Erythroblast (primary cell): ENCODE data around the gene ZBP1.

Experiments
- DNase-seq, 2 experiments: peaks; one replicate each; lab custom pipeline; 2025; lab: John Stamatoyannopoulos, UW
- GATA1 ChIP-seq: IDR thresholded peaks from 2 replicates; pipeline ENCODE4 v1.6.1; 2011; ENCODE audit warnings: low read depth, mild to moderate bottlenecking, control low read depth, low read length, moderate library complexity
- POLR2A ChIP-seq: IDR thresholded peaks from 2 replicates; pipeline ENCODE4 v1.6.1; 2011; ENCODE audit warnings: mild to moderate bottlenecking, low read length

Gene ZBP1

GRCh38 chr20:57620274-57620990 is at the start of gene ZBP1:
Gene ZBP1, minus strand, starts transcription at chr20:57620426. Its CDS starts 131 bp downstream, at chr20:57620295.
- TF ChIP-seq GATA1 (no peak), POLR2A (no peak)
- DNase-seq, result no peak

- no peak for TF ChIP-seq GATA1
- TF ChIP-seq POLR2A, result no peak
- no peak for DNase-seq
Measured at GRCh38 chr20:57669632-57670031, 49.4 kb upstream of the ZBP1 start.

GRCh38 chr20:57667924-57668782 is 47.9 kb upstream of the ZBP1 start:
- no peak for TF ChIP-seq GATA1
- DNase-seq, result no peak

GRCh38 chr20:57667388-57667787 is 47.2 kb upstream of the ZBP1 start:
- no peak for TF ChIP-seq POLR2A
- TF ChIP-seq GATA1, result no peak
- DNase-seq, result no peak

GRCh38 chr20:57666834-57667157 is 46.6 kb upstream of the ZBP1 start:
- TF ChIP-seq GATA1 (no peak), POLR2A (no peak)
- DNase-seq, result no peak

- no peak for DNase-seq
- no peak for TF ChIP-seq POLR2A
- TF ChIP-seq GATA1, result no peak
Measured at GRCh38 chr20:57666106-57666833, 46.0 kb upstream of the ZBP1 start.

- TF ChIP-seq GATA1, result no peak
- no peak for TF ChIP-seq POLR2A
Measured at GRCh38 chr20:57665589-57665971, 45.4 kb upstream of the ZBP1 start.

GRCh38 chr20:57664924-57665588 is 44.8 kb upstream of the ZBP1 start:
- DNase-seq, result no peak

More at GRCh38 chr20:57665589-57665971, 45.4 kb upstream of the ZBP1 start:
- DNase-seq, result no peak

GRCh38 chr20:57664476-57664875 is 44.2 kb upstream of the ZBP1 start:
- no peak for DNase-seq
- TF ChIP-seq GATA1, result no peak

More at GRCh38 chr20:57664924-57665588, 44.8 kb upstream of the ZBP1 start:
- TF ChIP-seq GATA1 (no peak), POLR2A (no peak)

- DNase-seq, result no peak
- TF ChIP-seq POLR2A (no peak), GATA1 (no peak)
Measured at GRCh38 chr20:57663681-57664451, 43.6 kb upstream of the ZBP1 start.

- DNase-seq, result no peak
- TF ChIP-seq POLR2A (no peak), GATA1 (no peak)
Measured at GRCh38 chr20:57663241-57663640, 43.0 kb upstream of the ZBP1 start.

GRCh38 chr20:57662456-57663240 is 42.4 kb upstream of the ZBP1 start:
- DNase-seq, result no peak
- TF ChIP-seq GATA1, result no peak
- no peak for TF ChIP-seq POLR2A
